Left cardiac atrium (tissue), 4 donors: ENCODE measurements around the gene USHBP1. TPM values are rescaled to one million over a fixed set of nuclear protein-coding genes. Genes with fewer than 3 reads are reported as not detected.
"Not testable (repeated sequence)": the region's sequence is repeated elsewhere in the genome, so short reads cannot be mapped to it uniquely, and the experiment has no call there.

Experiments
- ATAC-seq, 2 donors: fragments of 200-7000 bp; cut with Tn5 transposase; one replicate each; pipeline ENCODE4 v1.9.1; 2020; ENCODE audit warnings: mild to moderate bottlenecking in 2 of 2, moderate library complexity in 2 of 2
- DNase-seq: peaks from one replicate; pipeline ENCODE4 v3.0.0-alpha.2; 2020
- intact Hi-C, 2 donors: fragments of 100-400 bp; cut with DNase I; formaldehyde crosslinking; loops; one replicate each; pipeline versions ENCODE4 v1.14.1 to v1.15.1; 2022 to 2023
- total RNA-seq, 2 donors: library from RNA; stranded (reverse); fragmentation: NEBNext Ultra II Directional; extraction: Animal tissue kit (Norgen Biotek cat#: 25700); gene quantifications; one replicate each; pipeline ENCODE4 v1.2.1, GENCODE V29; 2021
- donor health status: DM: no; HTN: yes; CAD: no.
- donor health status: DM: no; HTN: yes; CAD: no; lungs with severe emphysema.
- donor health status: DM: yes; HTN: yes; CAD: no.
- donor health status: Dilated cardiomyopathy.

USHBP1 gene
- total RNA-seq, 2 donors from 2014 or later = 6.5 to 6.7 TPM

- DNase-seq, intact Hi-C loops, ATAC-seq: not testable (repeated sequence)
Observed at GRCh38 chr19:17274892-17275291, 10.3 kb upstream of the USHBP1 start.

GRCh38 chr19:17268754-17269153 is 4.2 kb upstream of the USHBP1 start:
- intact Hi-C loops = no loop called here
- ATAC-seq (no peak), DNase-seq (no peak)

- intact Hi-C loops = no loop called here
- ATAC-seq = peak; percentile 98
- peak; percentile 95 for DNase-seq
Observed at GRCh38 chr19:17266975-17267788, 2.6 kb upstream of the USHBP1 start, which contains the start of gene BABAM1. Gene BABAM1, plus strand, starts transcription at chr19:17267443. Its CDS starts 1,364 bp downstream, at chr19:17268807.

GRCh38 chr19:17266589-17266974 is 2.0 kb upstream of the USHBP1 start:
- DNase-seq (no peak), ATAC-seq (no peak)
- intact Hi-C loops = no loop called here

- DNase-seq (no peak), ATAC-seq (no peak)
- intact Hi-C loops = no loop called here
Observed at GRCh38 chr19:17266026-17266425, 1.5 kb upstream of the USHBP1 start.

GRCh38 chr19:17263712-17264640 is 569 bp downstream of the USHBP1 start:
- DNase-seq (no peak), ATAC-seq (no peak)
- intact Hi-C loops = no loop called here

- ATAC-seq (no peak), DNase-seq (no peak)
- intact Hi-C loops = no loop called here
Observed at GRCh38 chr19:17262557-17262956, 2.0 kb downstream of the USHBP1 start.

GRCh38 chr19:17260842-17261325 is 3.7 kb downstream of the USHBP1 start:
- DNase-seq = peak; percentile 77
- ATAC-seq = peak; percentile 81 to 83
- intact Hi-C loops = no loop called here

GRCh38 chr19:17259934-17260333 is 4.6 kb downstream of the USHBP1 start:
- no peak for ATAC-seq
- intact Hi-C loops = no loop called here
- no peak for DNase-seq

- ATAC-seq (no peak), DNase-seq (no peak)
- intact Hi-C loops = no loop called here
Observed at GRCh38 chr19:17259118-17259780, 5.3 kb downstream of the USHBP1 start.

GRCh38 chr19:17256130-17256529 is 8.4 kb downstream of the USHBP1 start:
- intact Hi-C loops = no loop called here
- ATAC-seq = no peak

GRCh38 chr19:17255150-17255621 is 9.4 kb downstream of the USHBP1 start:
- ATAC-seq = no peak

More at GRCh38 chr19:17256130-17256529, 8.4 kb downstream of the USHBP1 start:
- no peak for DNase-seq

GRCh38 chr19:17254636-17255035 is 9.9 kb downstream of the USHBP1 start:
- DNase-seq (no peak), ATAC-seq (no peak)
- intact Hi-C loops = no loop called here

More at GRCh38 chr19:17255150-17255621, 9.4 kb downstream of the USHBP1 start:
- intact Hi-C loops = no loop called here
- DNase-seq = no peak

GRCh38 chr19:17249887-17250548 is 14.5 kb downstream of the USHBP1 start:
- intact Hi-C loops = no loop called here
- DNase-seq = no peak
- no peak for ATAC-seq

GRCh38 chr19:17248011-17248776 is 16.4 kb downstream of the USHBP1 start:
- no peak for ATAC-seq
- intact Hi-C loops = no loop called here
- DNase-seq = no peak

- ATAC-seq (peak; percentile 12 to 17), DNase-seq (peak; percentile 44)
- intact Hi-C loops = no loop called here
Observed at GRCh38 chr19:17246681-17247425, 17.7 kb downstream of the USHBP1 start.

- ATAC-seq (no peak), DNase-seq (no peak)
- intact Hi-C loops = no loop called here
Observed at GRCh38 chr19:17245535-17245984, 19.0 kb downstream of the USHBP1 start, which contains the start of gene NR2F6. Gene NR2F6, minus strand, starts transcription at chr19:17245919. Its CDS starts 699 bp downstream, at chr19:17245220.
